ENCODE measurements around the gene UBXN7.
"Not testable (repeated sequence)": the region's sequence is repeated elsewhere in the genome, so short reads cannot be mapped to it uniquely, and the experiment has no call there.

DNA sequence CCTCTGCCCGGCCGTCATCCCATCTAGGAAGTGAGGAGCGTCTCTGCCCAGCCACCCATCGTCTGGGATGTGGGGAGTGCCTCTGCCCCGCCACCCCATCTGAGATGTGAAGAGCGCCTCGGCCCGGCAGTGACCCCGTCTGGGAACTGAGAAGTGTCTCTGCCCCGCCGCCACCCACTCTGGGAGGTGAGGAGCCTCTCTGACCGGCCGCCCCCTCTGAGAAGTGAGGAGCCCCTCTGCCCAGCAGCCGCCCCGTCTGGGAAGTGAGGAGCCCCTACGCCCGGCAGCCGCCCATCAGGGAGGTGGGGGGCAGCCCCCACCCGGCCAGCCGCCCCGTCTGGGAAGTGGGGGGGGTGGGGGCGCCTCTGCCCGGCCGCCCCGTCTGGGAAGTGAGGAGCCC lies 46.8 kb downstream of the UBXN7 start:
- TF ChIP-seq, protein P1, sequence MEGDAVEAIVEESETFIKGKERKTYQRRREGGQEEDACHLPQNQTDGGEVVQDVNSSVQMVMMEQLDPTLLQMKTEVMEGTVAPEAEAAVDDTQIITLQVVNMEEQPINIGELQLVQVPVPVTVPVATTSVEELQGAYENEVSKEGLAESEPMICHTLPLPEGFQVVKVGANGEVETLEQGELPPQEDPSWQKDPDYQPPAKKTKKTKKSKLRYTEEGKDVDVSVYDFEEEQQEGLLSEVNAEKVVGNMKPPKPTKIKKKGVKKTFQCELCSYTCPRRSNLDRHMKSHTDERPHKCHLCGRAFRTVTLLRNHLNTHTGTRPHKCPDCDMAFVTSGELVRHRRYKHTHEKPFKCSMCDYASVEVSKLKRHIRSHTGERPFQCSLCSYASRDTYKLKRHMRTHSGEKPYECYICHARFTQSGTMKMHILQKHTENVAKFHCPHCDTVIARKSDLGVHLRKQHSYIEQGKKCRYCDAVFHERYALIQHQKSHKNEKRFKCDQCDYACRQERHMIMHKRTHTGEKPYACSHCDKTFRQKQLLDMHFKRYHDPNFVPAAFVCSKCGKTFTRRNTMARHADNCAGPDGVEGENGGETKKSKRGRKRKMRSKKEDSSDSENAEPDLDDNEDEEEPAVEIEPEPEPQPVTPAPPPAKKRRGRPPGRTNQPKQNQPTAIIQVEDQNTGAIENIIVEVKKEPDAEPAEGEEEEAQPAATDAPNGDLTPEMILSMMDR (IDR thresholded peaks at IDR 0.05), result not testable (repeated sequence)
- TF ChIP-seq POLR2AphosphoS5 (IDR thresholded peaks at IDR 0.05; ENCODE audit: low read depth, low read length), result not testable (repeated sequence)
